ENCODE results near the gene EFHC1. TPM values are rescaled to one million over a fixed set of nuclear protein-coding genes. Genes with fewer than 3 reads are reported as not detected.
A peak's percentile ranks its signal among the peaks of the same experiment; 100 is the strongest.

The EFHC1 gene
- total and polyA plus RNA-seq, 2 of the 13 experiments (the other 11 are each of a cell fraction or from before 2014, with no cell fraction given), result 23.4 to 29.5 TPM

GRCh38 chr6:52544602-52545405 lies 124.7 kb downstream of the EFHC1 start (continued):
- TF ChIP-seq GATAD2A (CRISPR knock-in tag; IDR thresholded peaks at IDR 0.05) (peak; percentile 83), NFATC3 (CRISPR knock-in tag; IDR thresholded peaks at IDR 0.05) (no peak), AHDC1 (CRISPR knock-in tag; IDR thresholded peaks at IDR 0.05; ENCODE audit: borderline replicate concordance) (peak; percentile 75; the same call in 1 of the 2 replicates), MTA1 (CRISPR knock-in tag; IDR thresholded peaks at IDR 0.05; ENCODE audit: borderline replicate concordance) (peak; percentile 60; the same call in 1 of the 2 replicates), MBD4 (IDR thresholded peaks at IDR 0.05; ENCODE audit: borderline replicate concordance, low read length) (peak; percentile 81; the same call in 1 of the 2 replicates), ZNF326 (CRISPR knock-in tag; IDR thresholded peaks at IDR 0.05; ENCODE audit: borderline replicate concordance) (no peak), ZKSCAN8 (CRISPR knock-in tag; IDR thresholded peaks at IDR 0.05; ENCODE audit: borderline replicate concordance) (peak; percentile 35; the same call in 1 of the 2 replicates), ARID3A (IDR thresholded peaks at IDR 0.05; ENCODE audit: low read depth, low read length) (peak; percentile 74), REPIN1 (CRISPR knock-in tag; IDR thresholded peaks at IDR 0.05; ENCODE audit: borderline replicate concordance, low read depth) (no peak), ZNF547 (CRISPR knock-in tag; IDR thresholded peaks at IDR 0.05) (no peak), ZFP37 (CRISPR knock-in tag; IDR thresholded peaks at IDR 0.05; ENCODE audit: borderline replicate concordance) (no peak; the same call in 1 of the 2 replicates), MIXL1 (CRISPR knock-in tag; IDR thresholded peaks at IDR 0.05) (peak; percentile 26; the same call in 1 of the 2 replicates), SNAPC2 (CRISPR knock-in tag; IDR thresholded peaks at IDR 0.05) (peak; percentile 81; the same call in 1 of the 2 replicates), NFIC (IDR thresholded peaks at IDR 0.05; ENCODE audit: low read length) (peak; percentile 85), RNF219 (CRISPR knock-in tag; IDR thresholded peaks at IDR 0.05) (no peak), ZNF879 (CRISPR knock-in tag; IDR thresholded peaks at IDR 0.05) (no peak), ELK4 (CRISPR knock-in tag; IDR thresholded peaks at IDR 0.05; ENCODE audit: borderline replicate concordance) (no peak), STAG1 (CRISPR knock-in tag; IDR thresholded peaks at IDR 0.05) (no peak), PHF20 (CRISPR knock-in tag; IDR thresholded peaks at IDR 0.05) (no peak)
